Keratinocyte (primary cell): Measurements from ENCODE around the gene MYOT. TPM values are rescaled to one million over a fixed set of nuclear protein-coding genes. Genes with fewer than 3 reads are reported as not detected.

Experiments
- DNase-seq: peaks from one replicate; pipeline ENCODE4 v3.0.0-alpha.2; 2011; ENCODE audit warnings: low read depth, missing footprints, low spot score
- FAIRE-seq: peaks from 2 replicates; lab custom pipeline; 2011; peaks lifted over from hg19 to GRCh38; lab: Jason Lieb, UNC
- H2AFZ ChIP-seq: 2 replicates; pipeline ENCODE4 v1.6.0; 2012; ENCODE audit warnings: low read length, control low read depth, inconsistent platforms; ENCODE audit not compliant: control insufficient read depth
- H3K27ac ChIP-seq: 2 replicates; pipeline ENCODE4 v1.5.1; 2011; ENCODE audit warnings: low read length; ENCODE audit not compliant: control insufficient read depth, insufficient read depth
- H3K27me3 ChIP-seq: 3 replicates; pipeline ENCODE4 v1.6.0; 2011; ENCODE audit warnings: low read length; ENCODE audit not compliant: control insufficient read depth, insufficient read depth; ENCODE audit errors: extremely low read depth
- H3K36me3 ChIP-seq, 2 experiments: 2 replicates in 1 of 2; 3 replicates in 1 of 2; pipeline ENCODE4 v1.5.1; 2011; ENCODE audit warnings: low read length in 2 of 2, mild to moderate bottlenecking in 1 of 2; ENCODE audit not compliant: control insufficient read depth in 2 of 2, insufficient read depth in 2 of 2; ENCODE audit errors: extremely low read depth in 1 of 2
- H3K4me1 ChIP-seq: 3 replicates; pipeline ENCODE4 v1.5.1; 2011; ENCODE audit warnings: low read length; ENCODE audit not compliant: control insufficient read depth, insufficient read depth; ENCODE audit errors: extremely low read depth
- H3K4me2 ChIP-seq: 3 replicates; pipeline ENCODE4 v1.6.0; 2011; ENCODE audit warnings: low read depth, low read length; ENCODE audit not compliant: control insufficient read depth, insufficient read depth; ENCODE audit errors: extremely low read depth
- H3K4me3 ChIP-seq, 3 experiments: fragments of 200-600 bp in 1 of 3; sonication (generic) in 1 of 3; 2 replicates in 2 of 3; 3 replicates in 1 of 3; pipeline ENCODE4 v1.5.1; 2011 to 2016; ENCODE audit warnings: low read length in 3 of 3, mild to moderate bottlenecking in 3 of 3, control low read depth in 2 of 3, inconsistent platforms in 1 of 3, low read depth in 1 of 3, mixed read lengths in 1 of 3, mixed run types in 1 of 3, moderate library complexity in 1 of 3; ENCODE audit not compliant: control insufficient read depth in 2 of 3, insufficient read depth in 2 of 3; ENCODE audit errors: extremely low read depth in 1 of 3
- H3K79me2 ChIP-seq: 2 replicates; pipeline ENCODE4 v1.6.0; 2012; ENCODE audit warnings: low read length; ENCODE audit not compliant: control insufficient read depth, insufficient read depth
- H3K9ac ChIP-seq: 3 replicates; pipeline ENCODE4 v1.6.0; 2011; ENCODE audit warnings: low read length; ENCODE audit not compliant: control insufficient read depth, insufficient read depth; ENCODE audit errors: extremely low read depth
- H3K9me1 ChIP-seq: 3 replicates; pipeline ENCODE4 v1.6.0; 2011; ENCODE audit warnings: low read length; ENCODE audit not compliant: control insufficient read depth, insufficient read depth; ENCODE audit errors: extremely low read depth
- H3K9me3 ChIP-seq: 2 replicates; pipeline ENCODE4 v1.5.1; 2012; ENCODE audit warnings: low read depth, low read length; ENCODE audit not compliant: control insufficient read depth
- H4K20me1 ChIP-seq: 3 replicates; pipeline ENCODE4 v1.6.0; 2011; ENCODE audit warnings: low read length; ENCODE audit not compliant: control insufficient read depth, insufficient read depth; ENCODE audit errors: extremely low read depth
- CTCF ChIP-seq, 3 experiments: IDR thresholded peaks in 1 of 3; conservative IDR thresholded peaks in 1 of 3; optimal IDR thresholded peaks in 1 of 3; 2 replicates in 2 of 3; 3 replicates in 1 of 3; pipeline versions ENCODE3 to v1.5.1; 2011; ENCODE audit warnings: low read length in 3 of 3, mild to moderate bottlenecking in 3 of 3, moderate library complexity in 2 of 3, control low read depth in 1 of 3, inconsistent platforms in 1 of 3; ENCODE audit not compliant: insufficient read depth in 2 of 3; ENCODE audit errors: extremely low read depth in 1 of 3
- EZH2 ChIP-seq: IDR thresholded peaks from one replicate; pipeline ENCODE4 v1.6.1; 2012; ENCODE audit warnings: inconsistent platforms, mild to moderate bottlenecking, low read length, moderate library complexity
- dilution Hi-C: fragments of 300-500 bp; cut with MboI; formaldehyde crosslinking; loops from one replicate; pipeline ENCODE4 v1.7.0; 2020; ENCODE audit warnings: low sequenced_read_pairs; ENCODE audit not compliant: extremely low pct_ligation_motif_present
- polyA plus RNA-seq, 5 experiments: library from polyadenylated mRNA; depleted of rRNA in 3 of 5; stranded (reverse) in 3 of 5; stranded (forward) in 1 of 5; unstranded in 1 of 5; fragments of >200 nt; gene quantifications; 1 replicate in 1 of 5; 2 replicates in 3 of 5; 3 replicates in 1 of 5; pipeline versions ENCODE4 v1.2.1 to v1.2.3, GENCODE V29; 2011 to 2012; ENCODE audit warnings: missing spikeins in 2 of 5, low read depth in 1 of 5, low replicate concordance in 1 of 5

Gene MYOT
- polyA plus RNA-seq, 1 donor (not counting 4 experiments of a cell fraction or from before 2014, with no cell fraction given) = 0.55 TPM

GRCh38 chr5:137866541-137867388 is 895 bp upstream of the MYOT start:
- no peaks in the 10 kb centered on the region for H3K79me2 ChIP-seq
- FAIRE-seq (no peak), DNase-seq (no peak)
- H2AFZ ChIP-seq = no peak overlapping the region
- dilution Hi-C loops = no loop called here
- no peak overlapping the region for H3K4me2 ChIP-seq
- no peaks in the 10 kb centered on the region for H3K4me1 ChIP-seq
- no peak overlapping the region for H3K27ac ChIP-seq
- no peaks in the 10 kb centered on the region for H3K36me3 ChIP-seq
- no peak for TF ChIP-seq CTCF (optimal IDR thresholded peaks at IDR 0.05 in 1 of 3, IDR thresholded peaks at IDR 0.05 in 1 of 3, conservative IDR thresholded peaks at IDR 0.05 in 1 of 3; ENCODE audit: extremely low read depth in 1 of 3, insufficient read depth in 2 of 3, low read length in 3 of 3)
- no peak for TF ChIP-seq EZH2
- H3K9me3 ChIP-seq = no peaks in the 10 kb centered on the region
- no peak overlapping the region for H3K4me3 ChIP-seq
- H3K27me3 ChIP-seq = no peaks in the 10 kb centered on the region
- H4K20me1 ChIP-seq = no peaks in the 10 kb centered on the region
- no peaks in the 10 kb centered on the region for H3K9me1 ChIP-seq
- H3K9ac ChIP-seq = no peak overlapping the region

DNA sequence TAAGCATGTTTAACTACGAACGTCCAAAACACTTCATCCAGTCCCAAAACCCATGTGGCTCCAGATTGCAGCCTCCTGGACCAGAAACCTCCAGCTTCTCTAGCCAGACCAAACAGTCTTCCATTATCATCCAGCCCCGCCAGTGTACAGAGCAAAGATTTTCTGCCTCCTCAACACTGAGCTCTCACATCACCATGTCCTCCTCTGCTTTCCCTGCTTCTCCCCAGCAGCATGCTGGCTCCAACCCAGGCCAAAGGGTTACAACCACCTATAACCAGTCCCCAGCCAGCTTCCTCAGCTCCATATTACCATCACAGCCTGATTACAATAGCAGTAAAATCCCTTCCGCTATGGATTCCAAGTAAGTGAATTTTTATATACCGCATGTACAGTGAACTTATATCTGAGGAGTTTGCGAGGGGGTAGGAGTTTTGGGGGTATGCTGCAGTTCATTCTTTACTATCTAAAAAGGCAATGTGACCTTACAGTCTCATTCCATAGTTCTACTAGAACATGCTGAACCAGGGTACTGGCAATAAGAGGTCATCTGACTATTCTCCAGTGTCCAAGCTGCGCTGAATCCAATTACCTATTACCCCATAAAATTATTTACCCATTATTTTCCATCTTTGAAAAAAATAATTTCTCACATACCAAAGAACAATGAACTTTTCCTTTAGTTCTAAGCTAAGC is 3.1 kb downstream of the MYOT start:
- dilution Hi-C loops = no loop called here
- Histone ChIP-seq H3K4me3 (no peak overlapping the region), H3K27ac (no peak overlapping the region), H3K4me1 (no peaks in the 10 kb centered on the region), H3K27me3 (no peaks in the 10 kb centered on the region), H3K4me2 (no peak overlapping the region), H4K20me1 (no peaks in the 10 kb centered on the region), H3K9me1 (no peaks in the 10 kb centered on the region), H3K36me3 (no peaks in the 10 kb centered on the region), H3K9ac (no peak overlapping the region), H2AFZ (no peak overlapping the region), H3K9me3 (no peaks in the 10 kb centered on the region), H3K79me2 (no peaks in the 10 kb centered on the region)
- no peak for DNase-seq
- FAIRE-seq = no peak
- no peak for TF ChIP-seq CTCF (optimal IDR thresholded peaks at IDR 0.05 in 1 of 3, IDR thresholded peaks at IDR 0.05 in 1 of 3, conservative IDR thresholded peaks at IDR 0.05 in 1 of 3; ENCODE audit: extremely low read depth in 1 of 3, insufficient read depth in 2 of 3, low read length in 3 of 3)
- TF ChIP-seq EZH2 = no peak
